ENCODE data around the gene TNFRSF14. TPM values are rescaled to one million over a fixed set of nuclear protein-coding genes. Genes with fewer than 3 reads are reported as not detected.

Gene TNFRSF14
- total RNA-seq, 4 donors from 2014 or later, result 34.4 to 94.6 (median 61.0) TPM

GRCh38 chr1:2583871-2584351 is 27.7 kb downstream of the TNFRSF14 start:
- no peak for TF ChIP-seq CTCF (IDR thresholded peaks at IDR 0.05; ENCODE audit: low read depth)

- TF ChIP-seq CTCF (IDR thresholded peaks at IDR 0.05; ENCODE audit: low read depth), result no peak
Observed at GRCh38 chr1:2584686-2585317, 28.6 kb downstream of the TNFRSF14 start.

GRCh38 chr1:2585318-2586092 is 29.3 kb downstream of the TNFRSF14 start:
- no peak for TF ChIP-seq CTCF (IDR thresholded peaks at IDR 0.05; ENCODE audit: low read depth)

- TF ChIP-seq CTCF (IDR thresholded peaks at IDR 0.05; ENCODE audit: low read depth), result no peak
Observed at GRCh38 chr1:2586154-2587070, 30.2 kb downstream of the TNFRSF14 start, which contains the start of gene PRXL2B. Gene PRXL2B, plus strand, starts transcription at chr1:2586777. Its CDS starts 109 bp downstream, at chr1:2586886.

GRCh38 chr1:2587071-2587859 is 31.1 kb downstream of the TNFRSF14 start:
- TF ChIP-seq CTCF (IDR thresholded peaks at IDR 0.05; ENCODE audit: low read depth), result no peak

- no peak for TF ChIP-seq CTCF (IDR thresholded peaks at IDR 0.05; ENCODE audit: low read depth)
Observed at GRCh38 chr1:2587860-2588571, 31.8 kb downstream of the TNFRSF14 start.

All from subcutaneous adipose tissue (tissue), 4 donors.